ENCODE measurements around the gene ARHGAP11B.
A peak's percentile ranks its signal among the peaks of the same experiment; 100 is the strongest.
"Not testable (repeated sequence)": the region's sequence is repeated elsewhere in the genome, so short reads cannot be mapped to it uniquely, and the experiment has no call there.

ARHGAP11B gene

GRCh38 chr15:30670056-30670455, 44.1 kb downstream of the ARHGAP11B start:
- H3K9ac ChIP-seq (ENCODE audit: low read length in 3 of 3) = no peak overlapping the region
- no peaks in the 10 kb centered on the region for H3K36me3 ChIP-seq (ENCODE audit: control insufficient read depth in 2 of 3, insufficient read depth in 3 of 3, low read length in 3 of 3)
- H3K4me1 ChIP-seq (ENCODE audit: control insufficient read depth in 2 of 3, insufficient read depth in 2 of 3, low read depth in 1 of 3, low read length in 3 of 3) = no peaks in the 10 kb centered on the region
- peak in 1 of 5 donors; percentile 10 for DNase-seq
- no peak overlapping the region for H3K27ac ChIP-seq (ENCODE audit: low read depth in 2 of 2, low read length in 2 of 2)
- TF ChIP-seq CTCF (IDR thresholded peaks at IDR 0.05; ENCODE audit: borderline replicate concordance, extremely low read depth, insufficient read depth) = no peak
- FAIRE-seq = no peak
- H3K9me3 ChIP-seq (ENCODE audit: control insufficient read depth in 2 of 3, insufficient read depth in 1 of 3, low read length in 3 of 3) = no peaks in the 10 kb centered on the region
- H3K27me3 ChIP-seq (ENCODE audit: control insufficient read depth, insufficient read depth, low read length) = no peaks in the 10 kb centered on the region
- H3K4me3 ChIP-seq (ENCODE audit: low read length in 3 of 3) = no peak overlapping the region
- intact Hi-C loops (cut with DNase I) = no loop called here

- Histone ChIP-seq H3K9me3 (ENCODE audit: control insufficient read depth in 2 of 3, insufficient read depth in 1 of 3, low read length in 3 of 3) (no peaks in the 10 kb centered on the region), H3K4me3 (ENCODE audit: low read length in 3 of 3) (no peak overlapping the region), H3K27me3 (ENCODE audit: control insufficient read depth, insufficient read depth, low read length) (no peaks in the 10 kb centered on the region), H3K4me1 (ENCODE audit: control insufficient read depth in 2 of 3, insufficient read depth in 2 of 3, low read depth in 1 of 3, low read length in 3 of 3) (no peaks in the 10 kb centered on the region), H3K9ac (ENCODE audit: low read length in 3 of 3) (no peak overlapping the region), H3K36me3 (ENCODE audit: control insufficient read depth in 2 of 3, insufficient read depth in 3 of 3, low read length in 3 of 3) (no peaks in the 10 kb centered on the region), H3K27ac (ENCODE audit: low read depth in 2 of 2, low read length in 2 of 2) (no peak overlapping the region)
- no peak for TF ChIP-seq CTCF (IDR thresholded peaks at IDR 0.05; ENCODE audit: borderline replicate concordance, extremely low read depth, insufficient read depth)
- no peak for DNase-seq
- intact Hi-C loops (cut with DNase I) = no loop called here
- no peak for FAIRE-seq
Observed at GRCh38 chr15:30671309-30671708, 45.4 kb downstream of the ARHGAP11B start.

GRCh38 chr15:30675126-30675525, 49.2 kb downstream of the ARHGAP11B start:
- FAIRE-seq = no peak
- no peaks in the 10 kb centered on the region for H3K36me3 ChIP-seq (ENCODE audit: control insufficient read depth in 2 of 3, insufficient read depth in 3 of 3, low read length in 3 of 3)
- H3K4me3 ChIP-seq (ENCODE audit: low read length in 3 of 3) = no peak overlapping the region
- intact Hi-C loops (cut with DNase I) = no loop called here
- no peak for DNase-seq
- H3K27me3 ChIP-seq (ENCODE audit: control insufficient read depth, insufficient read depth, low read length) = no peaks in the 10 kb centered on the region
- H3K9ac ChIP-seq (ENCODE audit: low read length in 3 of 3) = no peak overlapping the region
- no peak for TF ChIP-seq CTCF (IDR thresholded peaks at IDR 0.05; ENCODE audit: borderline replicate concordance, extremely low read depth, insufficient read depth)
- H3K27ac ChIP-seq (ENCODE audit: low read depth in 2 of 2, low read length in 2 of 2) = no peak overlapping the region
- H3K9me3 ChIP-seq (ENCODE audit: control insufficient read depth in 2 of 3, insufficient read depth in 1 of 3, low read length in 3 of 3) = no peaks in the 10 kb centered on the region
- no peaks in the 10 kb centered on the region for H3K4me1 ChIP-seq (ENCODE audit: control insufficient read depth in 2 of 3, insufficient read depth in 2 of 3, low read depth in 1 of 3, low read length in 3 of 3)

- H3K4me3 ChIP-seq (ENCODE audit: low read length in 3 of 3); H3K9me3 ChIP-seq (ENCODE audit: control insufficient read depth in 2 of 3, insufficient read depth in 1 of 3, low read length in 3 of 3); intact Hi-C loops (cut with DNase I); DNase-seq; H3K4me1 ChIP-seq (ENCODE audit: control insufficient read depth in 2 of 3, insufficient read depth in 2 of 3, low read depth in 1 of 3, low read length in 3 of 3); H3K36me3 ChIP-seq (ENCODE audit: control insufficient read depth in 2 of 3, insufficient read depth in 3 of 3, low read length in 3 of 3); H3K27me3 ChIP-seq (ENCODE audit: control insufficient read depth, insufficient read depth, low read length); H3K9ac ChIP-seq (ENCODE audit: low read length in 3 of 3); H3K27ac ChIP-seq (ENCODE audit: low read depth in 2 of 2, low read length in 2 of 2); FAIRE-seq: not testable (repeated sequence)
Observed at GRCh38 chr15:30675891-30676290, 50.0 kb downstream of the ARHGAP11B start.

GRCh38 chr15:30680997-30681396, 55.1 kb downstream of the ARHGAP11B start:
- H3K36me3 ChIP-seq (ENCODE audit: control insufficient read depth in 2 of 3, insufficient read depth in 3 of 3, low read length in 3 of 3); DNase-seq; FAIRE-seq; H3K27me3 ChIP-seq (ENCODE audit: control insufficient read depth, insufficient read depth, low read length); H3K4me1 ChIP-seq (ENCODE audit: control insufficient read depth in 2 of 3, insufficient read depth in 2 of 3, low read depth in 1 of 3, low read length in 3 of 3); H3K9ac ChIP-seq (ENCODE audit: low read length in 3 of 3); intact Hi-C loops (cut with DNase I); H3K9me3 ChIP-seq (ENCODE audit: control insufficient read depth in 2 of 3, insufficient read depth in 1 of 3, low read length in 3 of 3); H3K4me3 ChIP-seq (ENCODE audit: low read length in 3 of 3); H3K27ac ChIP-seq (ENCODE audit: low read depth in 2 of 2, low read length in 2 of 2): not testable (repeated sequence)

GRCh38 chr15:30685709-30686285, 59.9 kb downstream of the ARHGAP11B start:
- H3K36me3 ChIP-seq (ENCODE audit: control insufficient read depth in 2 of 3, insufficient read depth in 3 of 3, low read length in 3 of 3); intact Hi-C loops (cut with DNase I); H3K9ac ChIP-seq (ENCODE audit: low read length in 3 of 3); FAIRE-seq; H3K27me3 ChIP-seq (ENCODE audit: control insufficient read depth, insufficient read depth, low read length); H3K4me1 ChIP-seq (ENCODE audit: control insufficient read depth in 2 of 3, insufficient read depth in 2 of 3, low read depth in 1 of 3, low read length in 3 of 3); H3K27ac ChIP-seq (ENCODE audit: low read depth in 2 of 2, low read length in 2 of 2); H3K9me3 ChIP-seq (ENCODE audit: control insufficient read depth in 2 of 3, insufficient read depth in 1 of 3, low read length in 3 of 3); H3K4me3 ChIP-seq (ENCODE audit: low read length in 3 of 3); DNase-seq: not testable (repeated sequence)

Measured in kidney (tissue), 13 donors.